HEK293 (cell line): ENCODE data around the gene DENND10.

Experiments
- CTCF ChIP-seq: fragments of 450-650 bp; formaldehyde crosslinking; IDR thresholded peaks from 2 replicates; pipeline ENCODE4 v1.5.1; 2016; ENCODE audit warnings: missing biosample characterization, missing genetic modification characterization
- FEZF1 ChIP-seq: fragments of 450-650 bp; formaldehyde crosslinking; IDR thresholded peaks from 2 replicates; pipeline ENCODE4 v1.5.1; 2016; ENCODE audit warnings: missing biosample characterization, missing genetic modification characterization
- HOXA7 ChIP-seq: sonication (generic); formaldehyde crosslinking; IDR thresholded peaks from 2 replicates; pipeline ENCODE4 v1.8.1; 2022; ENCODE audit warnings: missing genetic modification reagents, borderline replicate concordance
- KLF10 ChIP-seq: fragments of 450-650 bp; IDR thresholded peaks from 2 replicates; pipeline ENCODE4 v1.5.1; 2018; ENCODE audit warnings: missing biosample characterization, mild to moderate bottlenecking, missing genetic modification characterization
- KLF8 ChIP-seq: fragments of 450-650 bp; formaldehyde crosslinking; IDR thresholded peaks from 2 replicates; pipeline ENCODE4 v1.5.1; 2016; ENCODE audit warnings: missing biosample characterization, missing genetic modification characterization
- MZF1 ChIP-seq: fragments of 450-650 bp; formaldehyde crosslinking; IDR thresholded peaks from 2 replicates; pipeline ENCODE4 v1.5.1; 2017; ENCODE audit warnings: missing biosample characterization, missing genetic modification characterization, borderline replicate concordance
- SP3 ChIP-seq: fragments of 450-650 bp; formaldehyde crosslinking; IDR thresholded peaks from 2 replicates; pipeline ENCODE4 v1.5.1; 2016; ENCODE audit warnings: missing biosample characterization, missing genetic modification characterization
- ZBTB17 ChIP-seq: fragments of 450-650 bp; formaldehyde crosslinking; IDR thresholded peaks from 2 replicates; pipeline ENCODE4 v1.5.1; 2016; ENCODE audit warnings: missing biosample characterization, missing genetic modification characterization
- ZEB2 ChIP-seq: fragments of 450-650 bp; formaldehyde crosslinking; IDR thresholded peaks from 2 replicates; pipeline ENCODE4 v1.5.1; 2016; ENCODE audit warnings: missing biosample characterization, missing genetic modification characterization
- ZNF112 ChIP-seq: fragments of 450-650 bp; formaldehyde crosslinking; IDR thresholded peaks from 2 replicates; pipeline ENCODE4 v1.5.0; 2017; ENCODE audit warnings: missing biosample characterization, missing genetic modification characterization
- ZNF146 ChIP-seq: fragments of 450-650 bp; formaldehyde crosslinking; IDR thresholded peaks from 2 replicates; pipeline ENCODE4 v1.5.1; 2016; ENCODE audit warnings: missing biosample characterization, missing genetic modification characterization
- ZNF214 ChIP-seq: fragments of 450-650 bp; formaldehyde crosslinking; IDR thresholded peaks from 2 replicates; pipeline ENCODE4 v1.5.1; 2017; ENCODE audit warnings: missing biosample characterization, mild to moderate bottlenecking, missing genetic modification characterization, borderline replicate concordance
- ZNF26 ChIP-seq: fragments of 450-650 bp; formaldehyde crosslinking; IDR thresholded peaks from 2 replicates; pipeline ENCODE4 v1.5.1; 2016; ENCODE audit warnings: missing biosample characterization, missing genetic modification characterization
- ZNF266 ChIP-seq: fragments of 450-650 bp; formaldehyde crosslinking; IDR thresholded peaks from 2 replicates; pipeline ENCODE4 v1.5.1; 2016; ENCODE audit warnings: missing biosample characterization, missing genetic modification characterization, low read depth
- ZNF292 ChIP-seq: fragments of 450-650 bp; formaldehyde crosslinking; IDR thresholded peaks from 2 replicates; pipeline ENCODE4 v1.5.1; 2016; ENCODE audit warnings: low read depth, missing biosample characterization, missing genetic modification characterization, borderline replicate concordance
- ZNF324 ChIP-seq: fragments of 450-650 bp; formaldehyde crosslinking; IDR thresholded peaks from 2 replicates; pipeline ENCODE4 v1.5.1; 2016; ENCODE audit warnings: missing biosample characterization, missing genetic modification characterization
- ZNF335 ChIP-seq: fragments of 450-650 bp; formaldehyde crosslinking; conservative IDR thresholded peaks from 2 replicates; pipeline ENCODE4 v1.5.1; 2016; ENCODE audit warnings: missing biosample characterization, missing genetic modification characterization
- ZNF366 ChIP-seq: fragments of 450-650 bp; formaldehyde crosslinking; conservative IDR thresholded peaks from 2 replicates; pipeline ENCODE4 v1.5.1; 2016; ENCODE audit warnings: missing biosample characterization, missing genetic modification characterization
- ZNF426 ChIP-seq: fragments of 450-650 bp; formaldehyde crosslinking; IDR thresholded peaks from 2 replicates; pipeline ENCODE4 v1.5.1; 2017; ENCODE audit warnings: missing biosample characterization, missing genetic modification characterization, mild to moderate bottlenecking, inconsistent platforms, moderate library complexity
- ZNF558 ChIP-seq: fragments of 450-650 bp; formaldehyde crosslinking; IDR thresholded peaks from 2 replicates; pipeline ENCODE4 v1.5.1; 2016; ENCODE audit warnings: missing biosample characterization, missing genetic modification characterization
- ZNF585B ChIP-seq: fragments of 450-650 bp; formaldehyde crosslinking; IDR thresholded peaks from 2 replicates; pipeline ENCODE4 v1.5.1; 2016; ENCODE audit warnings: missing biosample characterization, missing genetic modification characterization
- ZNF596 ChIP-seq: fragments of 450-650 bp; IDR thresholded peaks from 2 replicates; pipeline ENCODE4 v1.5.0; 2018; ENCODE audit warnings: missing biosample characterization, mild to moderate bottlenecking, missing genetic modification characterization, moderate library complexity
- ZNF600 ChIP-seq: fragments of 450-650 bp; formaldehyde crosslinking; IDR thresholded peaks from 2 replicates; pipeline ENCODE4 v1.5.1; 2016; ENCODE audit warnings: missing biosample characterization, missing genetic modification characterization
- ZNF658 ChIP-seq: fragments of 450-650 bp; formaldehyde crosslinking; IDR thresholded peaks from 2 replicates; pipeline ENCODE4; 2016; ENCODE audit warnings: missing biosample characterization, missing genetic modification characterization
- ZNF677 ChIP-seq: fragments of 450-650 bp; IDR thresholded peaks from 2 replicates; pipeline ENCODE4 v1.5.0; 2018; ENCODE audit warnings: missing biosample characterization, mild to moderate bottlenecking, missing genetic modification characterization, moderate library complexity
- ZNF701 ChIP-seq: fragments of 450-650 bp; formaldehyde crosslinking; IDR thresholded peaks from 2 replicates; pipeline ENCODE4 v1.5.1; 2016; ENCODE audit warnings: missing biosample characterization, missing genetic modification characterization
- ZNF704 ChIP-seq: fragments of 450-650 bp; formaldehyde crosslinking; IDR thresholded peaks from 2 replicates; pipeline ENCODE4 v1.5.1; 2016; ENCODE audit warnings: missing biosample characterization, missing genetic modification characterization
- ZNF707 ChIP-seq: fragments of 450-650 bp; formaldehyde crosslinking; IDR thresholded peaks from 2 replicates; pipeline ENCODE4 v1.5.1; 2016; ENCODE audit warnings: missing biosample characterization, missing genetic modification characterization
- ZNF776 ChIP-seq: fragments of 450-650 bp; formaldehyde crosslinking; IDR thresholded peaks from 2 replicates; pipeline ENCODE4 v1.5.0; 2017; ENCODE audit warnings: missing biosample characterization, missing genetic modification characterization, borderline replicate concordance
- ZNF791 ChIP-seq: fragments of 450-650 bp; formaldehyde crosslinking; IDR thresholded peaks from 2 replicates; pipeline ENCODE4 v1.5.1; 2016; ENCODE audit warnings: missing biosample characterization, missing genetic modification characterization
- ZSCAN16 ChIP-seq: fragments of 450-650 bp; formaldehyde crosslinking; IDR thresholded peaks from 2 replicates; pipeline ENCODE4 v1.5.1; 2016; ENCODE audit warnings: missing biosample characterization, missing genetic modification characterization
- TF ChIP-seq, protein P1 (sequence below): fragments of 450-650 bp; formaldehyde crosslinking; IDR thresholded peaks from 2 replicates; pipeline ENCODE4 v1.5.1; 2016; ENCODE audit warnings: missing biosample characterization, missing genetic modification characterization
- TF ChIP-seq, protein P2 (sequence below): fragments of 450-650 bp; formaldehyde crosslinking; IDR thresholded peaks from 2 replicates; pipeline ENCODE4 v1.5.1; 2016; ENCODE audit warnings: missing biosample characterization, missing genetic modification characterization
- TF ChIP-seq, protein P3 (sequence below): fragments of 450-650 bp; formaldehyde crosslinking; IDR thresholded peaks from 2 replicates; pipeline ENCODE4 v1.5.1; 2016; ENCODE audit warnings: missing biosample characterization, missing genetic modification characterization

Gene DENND10

DNA sequence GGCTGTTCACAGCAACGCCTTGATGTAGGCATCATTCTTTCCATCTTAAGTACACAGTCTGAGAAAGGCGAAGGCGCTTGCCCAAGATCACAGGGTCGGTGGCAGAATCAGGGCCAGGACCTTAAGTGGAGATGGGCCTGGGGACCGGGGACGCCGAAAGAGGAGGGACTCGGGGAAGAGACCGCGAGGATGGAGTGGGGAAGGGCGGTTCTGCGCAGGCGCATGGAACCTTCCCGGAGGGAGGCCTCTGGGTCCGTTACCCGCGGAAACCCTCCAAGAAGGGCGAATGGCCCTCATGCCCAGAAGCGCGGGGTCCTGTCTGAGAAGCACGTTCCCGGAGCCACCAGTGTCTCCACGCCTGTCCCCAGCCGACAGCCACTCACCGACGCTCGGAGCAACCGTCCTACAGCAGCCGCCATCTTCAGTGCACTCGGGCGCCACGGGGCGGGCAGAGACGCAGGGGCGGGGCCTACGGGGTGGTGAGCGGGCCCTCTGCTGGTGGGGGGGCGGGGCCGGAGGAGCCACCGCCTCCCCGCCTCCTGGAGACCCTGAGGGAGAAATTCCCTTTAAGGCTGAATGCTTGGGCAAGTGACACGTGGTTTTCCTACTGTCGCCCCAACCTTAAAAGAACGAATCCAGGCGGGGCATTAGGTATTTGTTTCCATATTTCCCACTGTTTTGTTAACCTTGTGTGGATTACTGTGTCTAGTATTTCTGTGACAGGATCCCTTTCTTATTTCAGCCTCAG is 74.6 kb downstream of the DENND10 start, which contains the start of gene PRDX3 (continued):
- TF ChIP-seq, protein P1, sequence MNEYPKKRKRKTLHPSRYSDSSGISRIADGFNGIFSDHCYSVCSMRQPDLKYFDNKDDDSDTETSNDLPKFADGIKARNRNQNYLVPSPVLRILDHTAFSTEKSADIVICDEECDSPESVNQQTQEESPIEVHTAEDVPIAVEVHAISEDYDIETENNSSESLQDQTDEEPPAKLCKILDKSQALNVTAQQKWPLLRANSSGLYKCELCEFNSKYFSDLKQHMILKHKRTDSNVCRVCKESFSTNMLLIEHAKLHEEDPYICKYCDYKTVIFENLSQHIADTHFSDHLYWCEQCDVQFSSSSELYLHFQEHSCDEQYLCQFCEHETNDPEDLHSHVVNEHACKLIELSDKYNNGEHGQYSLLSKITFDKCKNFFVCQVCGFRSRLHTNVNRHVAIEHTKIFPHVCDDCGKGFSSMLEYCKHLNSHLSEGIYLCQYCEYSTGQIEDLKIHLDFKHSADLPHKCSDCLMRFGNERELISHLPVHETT (tag by site-specific recombination), result no peak; the same call in 1 of the 2 replicates
- TF ChIP-seq ZNF658 (no peak), ZNF600 (peak; percentile 75), ZEB2 (tag by site-specific recombination) (peak; percentile 81), ZNF324 (tag by site-specific recombination) (no peak; the same call in none of the 2 replicates), ZNF701 (tag by site-specific recombination) (no peak), ZNF214 (tag by site-specific recombination) (no peak), ZNF112 (tag by site-specific recombination) (no peak), CTCF (tag by site-specific recombination) (peak; percentile 67), MZF1 (tag by site-specific recombination) (0 out of 2 replicates have a peak, but pooled peaks have one; percentile 52), ZBTB17 (peak; percentile 76), ZNF146 (tag by site-specific recombination) (no peak), ZNF335 (tag by site-specific recombination) (peak; percentile 93), ZNF707 (tag by site-specific recombination) (no peak), ZSCAN16 (tag by site-specific recombination) (0 out of 2 replicates have a peak, but pooled peaks have one; percentile 31), ZNF596 (tag by site-specific recombination) (no peak), ZNF292 (tag by site-specific recombination) (no peak), ZNF426 (tag by site-specific recombination) (no peak), ZNF677 (no peak), ZNF26 (tag by site-specific recombination) (no peak), ZNF558 (tag by site-specific recombination) (no peak), SP3 (tag by site-specific recombination) (peak; percentile 91), ZNF585B (tag by site-specific recombination) (no peak), ZNF266 (no peak), FEZF1 (tag by site-specific recombination) (no peak), HOXA7 (no peak), ZNF791 (tag by site-specific recombination) (no peak), ZNF704 (tag by site-specific recombination) (no peak), KLF8 (tag by site-specific recombination) (peak; percentile 88), ZNF366 (peak; percentile 41; the same call in 1 of the 2 replicates), ZNF776 (tag by site-specific recombination) (no peak), KLF10 (tag by site-specific recombination) (0 out of 2 replicates have a peak, but pooled peaks have one; percentile 62)
- TF ChIP-seq, protein P2, sequence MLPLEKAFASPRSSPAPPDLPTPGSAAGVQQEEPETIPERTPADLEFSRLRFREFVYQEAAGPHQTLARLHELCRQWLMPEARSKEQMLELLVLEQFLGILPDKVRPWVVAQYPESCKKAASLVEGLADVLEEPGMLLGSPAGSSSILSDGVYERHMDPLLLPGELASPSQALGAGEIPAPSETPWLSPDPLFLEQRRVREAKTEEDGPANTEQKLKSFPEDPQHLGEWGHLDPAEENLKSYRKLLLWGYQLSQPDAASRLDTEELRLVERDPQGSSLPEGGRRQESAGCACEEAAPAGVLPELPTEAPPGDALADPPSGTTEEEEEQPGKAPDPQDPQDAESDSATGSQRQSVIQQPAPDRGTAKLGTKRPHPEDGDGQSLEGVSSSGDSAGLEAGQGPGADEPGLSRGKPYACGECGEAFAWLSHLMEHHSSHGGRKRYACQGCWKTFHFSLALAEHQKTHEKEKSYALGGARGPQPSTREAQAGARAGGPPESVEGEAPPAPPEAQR, result no peak
- TF ChIP-seq, protein P3, sequence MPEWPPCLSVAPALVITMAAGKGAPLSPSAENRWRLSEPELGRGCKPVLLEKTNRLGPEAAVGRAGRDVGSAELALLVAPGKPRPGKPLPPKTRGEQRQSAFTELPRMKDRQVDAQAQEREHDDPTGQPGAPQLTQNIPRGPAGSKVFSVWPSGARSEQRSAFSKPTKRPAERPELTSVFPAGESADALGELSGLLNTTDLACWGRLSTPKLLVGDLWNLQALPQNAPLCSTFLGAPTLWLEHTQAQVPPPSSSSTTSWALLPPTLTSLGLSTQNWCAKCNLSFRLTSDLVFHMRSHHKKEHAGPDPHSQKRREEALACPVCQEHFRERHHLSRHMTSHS (tag by site-specific recombination), result no peak
